ENCODE data around the gene C22orf23. TPM values are rescaled to one million over a fixed set of nuclear protein-coding genes. Genes with fewer than 3 reads are reported as not detected.
A peak's percentile ranks its signal among the peaks of the same experiment; 100 is the strongest.

C22orf23 gene
- total RNA-seq, 1 donor, result 0.72 TPM

GRCh38 chr22:37933711-37934376, 19.6 kb downstream of the C22orf23 start:
- peak overlapping the region; percentile 40 for H3K4me2 ChIP-seq (ENCODE audit: insufficient read depth, low read length)
- H3K79me2 ChIP-seq (ENCODE audit: insufficient read depth, low read length), result peaks cover 7% of the 10 kb centered on the region
- no peak overlapping the region for H2AFZ ChIP-seq (ENCODE audit: low read length)
- peaks cover 31% of the 10 kb centered on the region for H4K20me1 ChIP-seq (ENCODE audit: insufficient read depth, low read length)
- peak overlapping the region; percentile 61 for H3K27ac ChIP-seq (ENCODE audit: low read depth, low read length)
- peak; percentile 96 for TF ChIP-seq CTCF (IDR thresholded peaks at IDR 0.05; ENCODE audit: extremely low read depth, low read depth, low read length)
- no peak overlapping the region for H3K4me3 ChIP-seq (ENCODE audit: insufficient read depth, low read length)
- peaks cover 12% of the 10 kb centered on the region for H3K4me1 ChIP-seq (ENCODE audit: insufficient read depth, low read length)
- peaks cover 42% of the 10 kb centered on the region for H3K36me3 ChIP-seq (ENCODE audit: insufficient read depth, low read length)
- no peaks in the 10 kb centered on the region for H3K9me3 ChIP-seq (ENCODE audit: low read depth, low read length)
- no peaks in the 10 kb centered on the region for H3K27me3 ChIP-seq (ENCODE audit: insufficient read depth, low read length)
- DNase-seq (ENCODE audit: insufficient read length, low spot score, missing footprints), result peak; percentile 99

- no peaks in the 10 kb centered on the region for H3K9me3 ChIP-seq (ENCODE audit: low read depth, low read length)
- DNase-seq (ENCODE audit: insufficient read length, low spot score, missing footprints), result peak; percentile 62
- H3K4me1 ChIP-seq (ENCODE audit: insufficient read depth, low read length), result peaks cover 12% of the 10 kb centered on the region
- peaks cover 7% of the 10 kb centered on the region for H3K79me2 ChIP-seq (ENCODE audit: insufficient read depth, low read length)
- H3K4me3 ChIP-seq (ENCODE audit: insufficient read depth, low read length), result no peak overlapping the region
- no peak for TF ChIP-seq CTCF (IDR thresholded peaks at IDR 0.05; ENCODE audit: extremely low read depth, low read depth, low read length)
- H3K36me3 ChIP-seq (ENCODE audit: insufficient read depth, low read length), result peaks cover 47% of the 10 kb centered on the region
- H4K20me1 ChIP-seq (ENCODE audit: insufficient read depth, low read length), result peaks cover 31% of the 10 kb centered on the region
- H3K4me2 ChIP-seq (ENCODE audit: insufficient read depth, low read length), result peak overlapping the region; percentile 24
- H3K27me3 ChIP-seq (ENCODE audit: insufficient read depth, low read length), result no peaks in the 10 kb centered on the region
- no peak overlapping the region for H2AFZ ChIP-seq (ENCODE audit: low read length)
- H3K27ac ChIP-seq (ENCODE audit: low read depth, low read length), result peak overlapping the region; percentile 61
Observed at GRCh38 chr22:37932821-37933578, 20.4 kb downstream of the C22orf23 start.

- no peak for DNase-seq (ENCODE audit: insufficient read length, low spot score, missing footprints)
- TF ChIP-seq CTCF (IDR thresholded peaks at IDR 0.05; ENCODE audit: extremely low read depth, low read depth, low read length), result no peak
- no peak overlapping the region for H3K27ac ChIP-seq (ENCODE audit: low read depth, low read length)
- H3K79me2 ChIP-seq (ENCODE audit: insufficient read depth, low read length), result peaks cover 7% of the 10 kb centered on the region
- H3K36me3 ChIP-seq (ENCODE audit: insufficient read depth, low read length), result peaks cover 45% of the 10 kb centered on the region
- peaks cover 12% of the 10 kb centered on the region for H3K4me1 ChIP-seq (ENCODE audit: insufficient read depth, low read length)
- H3K9me3 ChIP-seq (ENCODE audit: low read depth, low read length), result no peaks in the 10 kb centered on the region
- no peak overlapping the region for H3K4me2 ChIP-seq (ENCODE audit: insufficient read depth, low read length)
- H3K4me3 ChIP-seq (ENCODE audit: insufficient read depth, low read length), result no peak overlapping the region
- peaks cover 31% of the 10 kb centered on the region for H4K20me1 ChIP-seq (ENCODE audit: insufficient read depth, low read length)
- no peak overlapping the region for H2AFZ ChIP-seq (ENCODE audit: low read length)
- H3K27me3 ChIP-seq (ENCODE audit: insufficient read depth, low read length), result no peaks in the 10 kb centered on the region
Observed at GRCh38 chr22:37932401-37932800, 21.0 kb downstream of the C22orf23 start.

GRCh38 chr22:37931893-37932389, 21.5 kb downstream of the C22orf23 start:
- H3K4me1 ChIP-seq (ENCODE audit: insufficient read depth, low read length), result peaks cover 12% of the 10 kb centered on the region
- no peaks in the 10 kb centered on the region for H3K27me3 ChIP-seq (ENCODE audit: insufficient read depth, low read length)
- no peak overlapping the region for H3K4me3 ChIP-seq (ENCODE audit: insufficient read depth, low read length)
- no peak overlapping the region for H2AFZ ChIP-seq (ENCODE audit: low read length)
- peaks cover 31% of the 10 kb centered on the region for H4K20me1 ChIP-seq (ENCODE audit: insufficient read depth, low read length)
- H3K4me2 ChIP-seq (ENCODE audit: insufficient read depth, low read length), result no peak overlapping the region
- peaks cover 7% of the 10 kb centered on the region for H3K79me2 ChIP-seq (ENCODE audit: insufficient read depth, low read length)
- DNase-seq (ENCODE audit: insufficient read length, low spot score, missing footprints), result peak; percentile 30
- H3K36me3 ChIP-seq (ENCODE audit: insufficient read depth, low read length), result peaks cover 47% of the 10 kb centered on the region
- no peak for TF ChIP-seq CTCF (IDR thresholded peaks at IDR 0.05; ENCODE audit: extremely low read depth, low read depth, low read length)
- no peak overlapping the region for H3K27ac ChIP-seq (ENCODE audit: low read depth, low read length)
- no peaks in the 10 kb centered on the region for H3K9me3 ChIP-seq (ENCODE audit: low read depth, low read length)

All from osteoblast (primary cell).